Kidney glomerular epithelial cell (primary cell): ENCODE results near the gene PCIF1.
"Not testable (repeated sequence)": the region's sequence is repeated elsewhere in the genome, so short reads cannot be mapped to it uniquely, and the experiment has no call there.

ENCODE experiments used
- DNase-seq: peaks from one replicate; lab custom pipeline; 2025; lab: John Stamatoyannopoulos, UW

The PCIF1 gene

GRCh38 chr20:45934586-45935415, at the start of gene PCIF1:
Gene PCIF1, plus strand, starts transcription at chr20:45934683. Its CDS starts 4,317 bp downstream, at chr20:45939000.
- DNase-seq = peak; percentile 96

- DNase-seq = no peak
Observed at GRCh38 chr20:45886590-45887345, 47.7 kb upstream of the PCIF1 start.

- DNase-seq = no peak
Observed at GRCh38 chr20:45887346-45887715, 47.2 kb upstream of the PCIF1 start, which contains the start of gene SPATA25. Gene SPATA25, minus strand, starts transcription at chr20:45887622. Its CDS starts 32 bp downstream, at chr20:45887590.

- no peak for DNase-seq
Observed at GRCh38 chr20:45888681-45889080, 45.8 kb upstream of the PCIF1 start.

- peak; percentile 51 for DNase-seq
Observed at GRCh38 chr20:45890077-45890984, 44.2 kb upstream of the PCIF1 start.

GRCh38 chr20:45890985-45891983, 43.2 kb upstream of the PCIF1 start, which contains the start of the genes CTSA and NEURL2:
Gene CTSA, plus strand, starts transcription at chr20:45891335. Its CDS starts 234 bp downstream, at chr20:45891569.
Gene NEURL2, minus strand, starts transcription at chr20:45891208. Its CDS starts 217 bp downstream, at chr20:45890991.
- DNase-seq = peak; percentile 60

- DNase-seq = no peak
Observed at GRCh38 chr20:45892049-45892825, 42.2 kb upstream of the PCIF1 start.

GRCh38 chr20:45892828-45893500, 41.5 kb upstream of the PCIF1 start:
- DNase-seq = no peak

GRCh38 chr20:45893831-45894230, 40.7 kb upstream of the PCIF1 start:
- DNase-seq = no peak

GRCh38 chr20:45894797-45895196, 39.7 kb upstream of the PCIF1 start:
- no peak for DNase-seq

- no peak for DNase-seq
Observed at GRCh38 chr20:45896641-45897161, 37.8 kb upstream of the PCIF1 start.

GRCh38 chr20:45897289-45897688, 37.2 kb upstream of the PCIF1 start:
- DNase-seq = no peak

GRCh38 chr20:45897692-45898091, 36.8 kb upstream of the PCIF1 start:
- no peak for DNase-seq

- no peak for DNase-seq
Observed at GRCh38 chr20:45898285-45898684, 36.2 kb upstream of the PCIF1 start.

GRCh38 chr20:45899046-45899835, 35.2 kb upstream of the PCIF1 start:
- DNase-seq = no peak

- DNase-seq = not testable (repeated sequence)
Observed at GRCh38 chr20:45901332-45901731, 33.2 kb upstream of the PCIF1 start.

- DNase-seq = no peak
Observed at GRCh38 chr20:45902199-45902701, 32.2 kb upstream of the PCIF1 start.
